Heart right ventricle (tissue), 16 donors: Measurements from ENCODE around the gene NOTUM. TPM values are rescaled to one million over a fixed set of nuclear protein-coding genes. Genes with fewer than 3 reads are reported as not detected.

Source experiments
- ATAC-seq, 8 donors: fragments of 200-7000 bp; cut with Tn5 transposase; one replicate each; pipeline ENCODE4 v1.9.1; 2020; ENCODE audit warnings: mild to moderate bottlenecking in 8 of 8, moderate library complexity in 8 of 8, moderate number of reproducible peaks in 1 of 8
- DNase-seq, 2 donors: peaks; one replicate each; pipeline ENCODE4 v3.0.0-alpha.2; 2020
- H3K27ac ChIP-seq, 10 donors: fragments of 200-600 bp; sonication (generic) in 2 of 10; one replicate each; pipeline versions ENCODE4 v1.5.0 to v1.8.0; 2020 to 2022; ENCODE audit warnings: mild to moderate bottlenecking in 3 of 10
- H3K27me3 ChIP-seq, 7 donors: fragments of 200-600 bp; one replicate each; pipeline ENCODE4 v1.8.0; 2021 to 2022; ENCODE audit warnings: mild to moderate bottlenecking in 2 of 7
- H3K36me3 ChIP-seq, 9 donors: fragments of 200-600 bp; sonication (generic) in 1 of 9; one replicate each; pipeline versions ENCODE4 v1.5.0 to v1.8.0; 2020 to 2022; ENCODE audit warnings: mild to moderate bottlenecking in 2 of 9
- H3K4me1 ChIP-seq, 9 donors: fragments of 200-600 bp; sonication (generic) in 1 of 9; one replicate each; pipeline versions ENCODE4 v1.5.0 to v1.8.0; 2020 to 2022; ENCODE audit warnings: mild to moderate bottlenecking in 4 of 9
- H3K4me3 ChIP-seq, 10 donors: fragments of 200-600 bp; sonication (generic) in 2 of 10; one replicate each; pipeline versions ENCODE4 v1.5.0 to v1.8.0; 2020 to 2022; ENCODE audit warnings: mild to moderate bottlenecking in 7 of 10, moderate library complexity in 2 of 10
- H3K9me3 ChIP-seq, 11 donors: fragments of 200-600 bp in 10 of 11; sonication (generic) in 2 of 11; one replicate each; pipeline versions ENCODE4 v1.5.0 to v1.8.0; 2013 to 2022; ENCODE audit warnings: mild to moderate bottlenecking in 2 of 11, control low read depth in 1 of 11, moderate library complexity in 1 of 11
- WGBS, 2 donors: extraction: QIAGEN DNeasy Blood & Tissue Kit; methylation state at CpG; one replicate each; pipeline ENCODE4 v1.1.7; 2013; ENCODE audit warnings: inconsistent platforms in 1 of 2; 5-methylcytosine and 5-hydroxymethylcytosine counted together
- intact Hi-C, 10 donors: fragments of 100-400 bp; cut with DNase I; formaldehyde crosslinking; loops; one replicate each; pipeline versions ENCODE4 v1.11.1 to v1.14.2; 2022
- polyA plus RNA-seq, 2 donors: library from polyadenylated mRNA; stranded (reverse); fragments of 200-250 nt; gene quantifications; one replicate each; pipeline ENCODE4 v1.2.3, GENCODE V29; 2013
- total RNA-seq, 10 donors: library from RNA; stranded (reverse); fragmentation: NEBNext Ultra II Directional in 3 of 10; extraction: Animal tissue kit (Norgen Biotek cat#: 25700) in 3 of 10; gene quantifications; one replicate each; pipeline versions ENCODE4 v1.2.1 to v1.2.4, GENCODE V29; 2021 to 2023
- TF ChIP-seq, protein P1 (sequence below), 9 donors: fragments of 200-600 bp; sonication (generic) in 2 of 9; IDR thresholded peaks; one replicate each; pipeline versions ENCODE4 v1.5.0 to v1.8.0; 2021 to 2022; ENCODE audit warnings: antibody characterized with exemption in 9 of 9, mild to moderate bottlenecking in 5 of 9, moderate library complexity in 1 of 9
- donor health status: Arrhythmogenic right ventricular cardiomyopathy.
- donor health status: ischemic (EF 13 %, LVEDD 7.1; RV severe dilation, severe dysfunction).
- donor health status: healthy with polysubstance abuse.
- donor health status: DM: no; HTN: yes; CAD: no.
- donor health status: DM: no; HTN: no; CAD: no.
- donor health status: ischemic (EF 25% LVEDD 6.9; RV normal size, moderate dysfunction).
- donor health status: ischemic (EF 25% LVEDD 5.7; RV mildly dilated, moderate dysfunction).
- donor health status: healthy.
- donor health status: DM: yes; HTN: yes; CAD: no.
- donor health status: Ischemic cardiomyopathy.
- donor health status: ischemic (EF 35%, LVEDD 5.7; RV mildly dilated, moderate dysfunction).
- donor health status: nonischemic (EF 11% LVEDD 7.7; RV severe dilation, severe dysfunction).
- donor health status: DM: yes; HTN: yes; CAD: no.
- donor health status: PGD.
- donor health status: ischemic (EF 29% LVEDD 5.4; RV normal size, mild dysfunction).
- donor health status: nonischemic (EF 23%, LVEDD 6.1; RV moderate dilation, normal function).

The NOTUM gene
- total and polyA plus RNA-seq, 12 donors = 0.22 to 1.5 (median 0.65) TPM; not detected in 5

DNA sequence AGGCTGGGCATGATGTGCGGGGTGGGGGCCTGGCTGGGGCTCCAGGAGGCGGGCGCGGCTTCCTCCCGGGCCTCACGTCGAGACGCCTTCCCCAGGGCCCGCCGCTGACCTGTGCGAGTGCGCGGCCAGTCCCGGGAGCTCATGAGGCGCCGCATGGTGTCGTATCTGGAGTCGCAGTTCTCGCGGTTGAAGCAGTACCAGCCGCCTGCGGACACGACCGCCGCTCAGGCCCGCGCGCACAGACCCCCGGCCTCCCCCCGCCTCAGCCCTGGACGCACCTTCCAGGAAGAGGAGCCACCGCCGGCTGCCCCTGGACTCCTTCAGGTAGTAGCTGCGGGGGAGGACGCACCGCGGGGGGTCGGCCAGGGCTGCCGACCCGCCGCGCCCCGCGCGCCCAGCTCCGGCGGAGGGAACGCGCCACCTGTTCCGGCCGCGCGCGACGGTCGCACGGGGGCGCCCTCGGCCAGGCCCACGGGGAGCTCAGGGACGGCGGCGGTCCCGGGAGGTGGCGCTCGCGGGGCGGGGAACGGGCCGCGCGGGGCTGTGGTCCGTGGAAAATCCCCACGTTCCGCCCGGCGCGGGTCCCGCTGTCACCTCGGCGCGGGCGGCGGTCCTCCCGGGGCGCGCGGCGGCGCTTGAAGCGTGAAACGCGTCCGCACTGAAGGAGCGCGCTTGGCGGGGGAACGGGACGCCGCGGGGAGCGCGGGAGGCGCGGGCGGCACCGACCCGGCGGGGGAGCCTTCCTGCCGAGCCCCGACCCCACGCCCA lies 1.4 kb downstream of the NOTUM start:
- Histone ChIP-seq H3K27me3 (peaks cover 33 to 81% (median 67%) of the 10 kb centered on the region in 7 donors), H3K27ac (no peak overlapping the region), H3K4me3 (peak overlapping the region; percentile 25 to 53 (median 40)), H3K4me1 (peaks cover 0 to 24% (median 13%) of the 10 kb centered on the region in 9 donors), H3K9me3 (no peaks in the 10 kb centered on the region), H3K36me3 (no peaks in the 10 kb centered on the region)
- 1 to 2% methylated on average over 76 to 112 of the region's 112 CpGs for WGBS, 2 donors
- TF ChIP-seq, protein P1, sequence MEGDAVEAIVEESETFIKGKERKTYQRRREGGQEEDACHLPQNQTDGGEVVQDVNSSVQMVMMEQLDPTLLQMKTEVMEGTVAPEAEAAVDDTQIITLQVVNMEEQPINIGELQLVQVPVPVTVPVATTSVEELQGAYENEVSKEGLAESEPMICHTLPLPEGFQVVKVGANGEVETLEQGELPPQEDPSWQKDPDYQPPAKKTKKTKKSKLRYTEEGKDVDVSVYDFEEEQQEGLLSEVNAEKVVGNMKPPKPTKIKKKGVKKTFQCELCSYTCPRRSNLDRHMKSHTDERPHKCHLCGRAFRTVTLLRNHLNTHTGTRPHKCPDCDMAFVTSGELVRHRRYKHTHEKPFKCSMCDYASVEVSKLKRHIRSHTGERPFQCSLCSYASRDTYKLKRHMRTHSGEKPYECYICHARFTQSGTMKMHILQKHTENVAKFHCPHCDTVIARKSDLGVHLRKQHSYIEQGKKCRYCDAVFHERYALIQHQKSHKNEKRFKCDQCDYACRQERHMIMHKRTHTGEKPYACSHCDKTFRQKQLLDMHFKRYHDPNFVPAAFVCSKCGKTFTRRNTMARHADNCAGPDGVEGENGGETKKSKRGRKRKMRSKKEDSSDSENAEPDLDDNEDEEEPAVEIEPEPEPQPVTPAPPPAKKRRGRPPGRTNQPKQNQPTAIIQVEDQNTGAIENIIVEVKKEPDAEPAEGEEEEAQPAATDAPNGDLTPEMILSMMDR (IDR thresholded peaks at IDR 0.05) = peak; percentile 54 to 97 (median 73)
- intact Hi-C loops = loop anchor here (1.0 to 10.0 kb wide), 7 partner anchors 58 to 198 kb away; no protein-coding TSS in a partner anchor
- peak; percentile 48 to 81 for DNase-seq
- ATAC-seq = peak; percentile 81 to 93 (median 88)

DNA sequence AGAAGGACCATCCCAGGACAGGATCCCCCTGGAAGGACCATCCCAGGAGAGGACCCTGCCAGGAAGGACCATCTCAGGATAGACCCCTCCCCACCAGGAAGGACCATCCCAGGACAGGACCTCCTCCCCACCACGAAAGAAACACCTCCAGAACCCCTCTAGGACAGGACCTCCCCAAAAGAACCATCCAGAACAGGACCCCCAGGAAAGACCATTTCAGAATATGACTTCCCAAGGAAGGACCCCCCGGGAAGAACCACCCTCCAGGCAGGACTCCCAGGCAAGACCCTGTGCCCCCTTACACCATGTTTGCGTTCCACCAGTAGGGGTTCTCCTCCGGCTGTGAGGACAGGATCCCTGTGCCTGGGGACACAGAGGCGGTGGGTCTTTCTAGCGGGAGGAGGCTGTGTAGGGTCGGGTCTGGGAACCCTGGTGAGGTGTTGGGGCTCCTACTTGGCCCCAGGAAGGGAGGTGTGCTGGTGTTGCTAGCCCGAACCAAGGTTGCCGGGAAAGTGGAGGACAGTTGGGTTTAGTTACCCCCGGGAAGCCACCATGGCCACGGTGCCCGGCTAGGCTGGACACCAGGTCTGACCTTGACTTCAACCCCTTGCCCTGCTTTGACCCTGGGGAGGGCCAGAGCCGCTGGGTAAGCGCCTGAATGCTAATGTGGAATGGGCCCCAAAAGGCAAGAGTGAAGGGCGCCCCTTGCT lies 2.2 kb downstream of the NOTUM start:
- H3K36me3 ChIP-seq = no peaks in the 10 kb centered on the region
- DNase-seq = no peak
- TF ChIP-seq, protein P1 (IDR thresholded peaks at IDR 0.05) = no peak
- H3K27me3 ChIP-seq = peaks cover 33 to 77% (median 66%) of the 10 kb centered on the region in 7 donors
- peaks cover 0 to 24% (median 13%) of the 10 kb centered on the region in 9 donors for H3K4me1 ChIP-seq
- no peaks in the 10 kb centered on the region for H3K9me3 ChIP-seq
- peak overlapping the region in 3 of 10 donors; percentile 29 to 40 (median 37) for H3K4me3 ChIP-seq
- no peak for ATAC-seq
- WGBS, 2 donors = 55 to 63% methylated on average over 15 of the region's 15 CpGs
- no peak overlapping the region for H3K27ac ChIP-seq
- intact Hi-C loops = loop anchor here in 9 of 10 donors (1.0 to 10.0 kb wide), 7 partner anchors 59 to 199 kb away; no protein-coding TSS in a partner anchor

DNA sequence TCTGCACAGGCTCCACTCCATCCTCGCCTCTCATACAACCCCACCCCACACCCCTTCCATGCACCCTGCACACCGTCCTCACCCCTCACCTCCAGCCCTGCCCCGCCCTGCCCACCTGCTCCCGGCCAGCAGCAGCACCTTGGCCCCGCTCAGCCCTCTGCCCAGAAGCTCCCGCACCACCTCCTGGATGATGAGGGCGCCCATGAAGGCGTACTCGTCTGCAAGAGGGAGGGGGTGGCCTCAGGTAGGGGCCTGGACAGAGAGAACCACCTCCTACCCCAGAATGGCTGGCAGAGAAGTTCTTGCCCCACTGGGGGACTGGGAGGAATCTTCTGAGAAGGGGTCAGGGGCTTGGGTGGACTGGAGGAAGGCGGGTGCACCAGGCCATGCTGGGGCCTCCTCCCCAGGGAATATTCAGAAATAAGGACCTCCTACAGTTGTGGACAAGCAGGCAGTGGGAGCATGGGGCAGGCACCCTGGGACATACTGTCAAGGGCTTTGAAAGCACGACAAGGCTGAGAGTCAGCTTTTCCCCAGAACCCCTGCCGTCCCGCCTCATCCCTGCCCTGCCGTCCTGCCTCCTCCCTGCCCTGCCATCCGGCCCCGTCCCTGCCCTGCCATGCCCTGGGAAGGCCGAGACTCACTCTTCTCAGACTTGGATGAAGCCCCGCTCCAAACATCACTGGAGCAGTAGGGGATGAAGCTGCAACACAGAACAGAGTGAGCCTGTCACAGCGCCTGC lies 3.1 kb downstream of the NOTUM start:
- no peaks in the 10 kb centered on the region for H3K36me3 ChIP-seq
- TF ChIP-seq, protein P1 (IDR thresholded peaks at IDR 0.05) = no peak
- WGBS, 2 donors = 77 to 86% methylated on average over 19 of the region's 19 CpGs
- no peak for DNase-seq
- intact Hi-C loops = loop anchor here in 7 of 10 donors (2.0 to 10.0 kb wide), 6 partner anchors 59 to 199 kb away; no protein-coding TSS in a partner anchor
- ATAC-seq = no peak
- H3K4me3 ChIP-seq = no peak overlapping the region
- H3K27me3 ChIP-seq = peaks cover 32 to 68% (median 57%) of the 10 kb centered on the region in 7 donors
- H3K9me3 ChIP-seq = peaks cover 0 to 3% (median 0%) of the 10 kb centered on the region in 11 donors
- H3K4me1 ChIP-seq = peaks cover 0 to 24% (median 13%) of the 10 kb centered on the region in 9 donors
- no peak overlapping the region for H3K27ac ChIP-seq
